Activated CD8-positive, alpha-beta memory T cell treated with anti-CD3 and anti-CD28 coated beads, Interleukin-2, amount 50 U/mL, for 48 hours (primary cell): Measurements from ENCODE around the gene AVPI1.
A peak's percentile ranks its signal among the peaks of the same experiment; 100 is the strongest.
"Not testable (repeated sequence)": the region's sequence is repeated elsewhere in the genome, so short reads cannot be mapped to it uniquely, and the experiment has no call there.

Experiments
- DNase-seq: peaks from one replicate; pipeline ENCODE4 v3.0.0-alpha.2; 2020

AVPI1 gene

GRCh38 chr10:97711640-97712572 is 24.9 kb upstream of the AVPI1 start:
- DNase-seq: no peak

GRCh38 chr10:97708976-97709946 is 22.2 kb upstream of the AVPI1 start:
- DNase-seq: no peak

GRCh38 chr10:97708167-97708566 is 21.1 kb upstream of the AVPI1 start:
- DNase-seq: no peak

- no peak for DNase-seq
Measured at GRCh38 chr10:97707134-97707861, 20.3 kb upstream of the AVPI1 start.

GRCh38 chr10:97705006-97705670 is 18.1 kb upstream of the AVPI1 start:
- no peak for DNase-seq

- no peak for DNase-seq
Measured at GRCh38 chr10:97704341-97704740, 17.3 kb upstream of the AVPI1 start.

GRCh38 chr10:97703398-97704067 is 16.5 kb upstream of the AVPI1 start:
- DNase-seq: no peak

- DNase-seq: no peak
Measured at GRCh38 chr10:97701438-97702069, 14.5 kb upstream of the AVPI1 start.

- DNase-seq: not testable (repeated sequence)
Measured at GRCh38 chr10:97698072-97698655, 11.1 kb upstream of the AVPI1 start.

GRCh38 chr10:97690133-97690532 is 3.1 kb upstream of the AVPI1 start:
- DNase-seq: no peak

GRCh38 chr10:97689559-97690020 is 2.5 kb upstream of the AVPI1 start:
- DNase-seq: no peak

GRCh38 chr10:97687785-97688781 is 1.0 kb upstream of the AVPI1 start:
- no peak for DNase-seq

GRCh38 chr10:97686301-97686961 is 610 bp downstream of the AVPI1 start:
- DNase-seq: peak; percentile 60

GRCh38 chr10:97685395-97685958 is 1.6 kb downstream of the AVPI1 start:
- no peak for DNase-seq

GRCh38 chr10:97684866-97685394 is 2.1 kb downstream of the AVPI1 start:
- DNase-seq: no peak

GRCh38 chr10:97684368-97684713 is 2.7 kb downstream of the AVPI1 start:
- not testable (repeated sequence) for DNase-seq

GRCh38 chr10:97683556-97684367 is 3.3 kb downstream of the AVPI1 start:
- DNase-seq: no peak
